Nephron progenitor cell (in vitro differentiated cells): Measurements from ENCODE around the gene DPYSL3.

Experiments
- DNase-seq: peaks from one replicate; pipeline ENCODE4 v3.0.0; 2021
- H3K27ac Mint-ChIP-seq: 2 replicates; pipeline ENCODE4 v1.8.0; 2021; ENCODE audit warnings: mild to moderate bottlenecking, moderate library complexity, mixed read lengths
- H3K27me3 Mint-ChIP-seq: 2 replicates; pipeline ENCODE4 v1.8.0; 2021; ENCODE audit warnings: mild to moderate bottlenecking, low read depth, mixed read lengths; ENCODE audit not compliant: poor library complexity
- H3K36me3 Mint-ChIP-seq: 2 replicates; pipeline ENCODE4 v1.8.0; 2021; ENCODE audit warnings: low read depth, mixed read lengths
- H3K4me1 Mint-ChIP-seq: 2 replicates; pipeline ENCODE4 v1.8.0; 2021; ENCODE audit warnings: mixed read lengths
- H3K4me3 Mint-ChIP-seq: 2 replicates; pipeline ENCODE4 v1.8.0; 2021; ENCODE audit warnings: mild to moderate bottlenecking, moderate library complexity, mixed read lengths
- H3K9me3 Mint-ChIP-seq: 2 replicates; pipeline ENCODE4 v1.8.0; 2021; ENCODE audit warnings: mild to moderate bottlenecking, moderate library complexity, mixed read lengths
- TF ChIP-seq, protein P1 (sequence below): fragments of 200-600 bp; sonication (generic); IDR thresholded peaks from 2 replicates; pipeline ENCODE4 v1.5.0; 2021; ENCODE audit warnings: antibody characterized with exemption

The DPYSL3 gene

GRCh38 chr5:147344861-147345260 is 165.0 kb downstream of the DPYSL3 start:
- DNase-seq = no peak
- no peaks in the 10 kb centered on the region for H3K9me3 Mint-ChIP-seq
- peaks cover 8% of the 10 kb centered on the region for H3K27me3 Mint-ChIP-seq

DNA sequence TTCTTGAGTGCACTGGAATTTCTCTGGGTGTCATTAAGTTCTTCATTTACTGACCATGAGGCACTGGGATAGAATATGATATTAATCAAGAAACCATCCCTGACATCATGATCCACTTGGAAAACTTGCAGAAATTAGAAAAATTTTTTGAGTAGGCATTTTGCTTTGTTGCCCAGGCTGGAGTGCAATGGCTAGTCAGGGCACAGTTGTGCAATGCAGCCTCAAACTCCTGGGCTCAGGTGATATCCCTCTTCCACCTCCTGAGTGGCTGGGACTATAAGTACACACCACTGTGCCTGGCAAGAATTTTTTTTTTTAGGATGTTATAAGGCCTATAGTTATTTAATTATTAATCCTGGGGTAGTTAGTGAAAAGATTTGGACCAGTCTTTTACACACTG is 168.5 kb downstream of the DPYSL3 start:
- Mint-ChIP-seq H3K27ac (peak overlapping the region; percentile 85), H3K4me3 (no peak overlapping the region), H3K4me1 (peaks cover 50% of the 10 kb centered on the region), H3K27me3 (peaks cover 8% of the 10 kb centered on the region), H3K36me3 (peaks cover 15% of the 10 kb centered on the region), H3K9me3 (peaks cover 20% of the 10 kb centered on the region)
- TF ChIP-seq, protein P1, sequence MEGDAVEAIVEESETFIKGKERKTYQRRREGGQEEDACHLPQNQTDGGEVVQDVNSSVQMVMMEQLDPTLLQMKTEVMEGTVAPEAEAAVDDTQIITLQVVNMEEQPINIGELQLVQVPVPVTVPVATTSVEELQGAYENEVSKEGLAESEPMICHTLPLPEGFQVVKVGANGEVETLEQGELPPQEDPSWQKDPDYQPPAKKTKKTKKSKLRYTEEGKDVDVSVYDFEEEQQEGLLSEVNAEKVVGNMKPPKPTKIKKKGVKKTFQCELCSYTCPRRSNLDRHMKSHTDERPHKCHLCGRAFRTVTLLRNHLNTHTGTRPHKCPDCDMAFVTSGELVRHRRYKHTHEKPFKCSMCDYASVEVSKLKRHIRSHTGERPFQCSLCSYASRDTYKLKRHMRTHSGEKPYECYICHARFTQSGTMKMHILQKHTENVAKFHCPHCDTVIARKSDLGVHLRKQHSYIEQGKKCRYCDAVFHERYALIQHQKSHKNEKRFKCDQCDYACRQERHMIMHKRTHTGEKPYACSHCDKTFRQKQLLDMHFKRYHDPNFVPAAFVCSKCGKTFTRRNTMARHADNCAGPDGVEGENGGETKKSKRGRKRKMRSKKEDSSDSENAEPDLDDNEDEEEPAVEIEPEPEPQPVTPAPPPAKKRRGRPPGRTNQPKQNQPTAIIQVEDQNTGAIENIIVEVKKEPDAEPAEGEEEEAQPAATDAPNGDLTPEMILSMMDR = no peak
- no peak for DNase-seq

More at GRCh38 chr5:147344861-147345260, 165.0 kb downstream of the DPYSL3 start:
- TF ChIP-seq, protein P1 = no peak
- Mint-ChIP-seq H3K36me3 (no peaks in the 10 kb centered on the region), H3K4me3 (no peak overlapping the region), H3K4me1 (peaks cover 25% of the 10 kb centered on the region), H3K27ac (no peak overlapping the region)

DNA sequence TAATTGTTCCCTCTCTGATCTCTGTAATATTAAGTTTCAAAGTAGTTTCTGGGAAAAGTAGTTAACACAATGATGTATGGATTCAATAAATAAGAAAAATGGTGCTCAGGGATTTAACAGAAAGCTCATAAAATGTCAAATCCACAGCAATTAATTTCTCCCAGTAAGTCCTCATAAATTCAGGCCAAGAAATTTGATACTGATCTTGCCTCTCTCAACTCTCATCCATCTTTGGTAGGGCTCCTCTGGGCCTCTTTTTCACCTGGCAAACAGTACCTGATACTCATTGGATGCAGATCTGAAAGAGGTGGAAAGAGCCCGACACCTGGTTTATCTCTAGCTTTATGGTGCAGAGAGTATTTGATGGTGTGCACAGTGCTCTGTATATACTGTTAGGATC is 168.9 kb downstream of the DPYSL3 start:
- Mint-ChIP-seq H3K27ac (peak overlapping the region; percentile 85), H3K4me3 (no peak overlapping the region), H3K27me3 (peaks cover 8% of the 10 kb centered on the region), H3K36me3 (peaks cover 15% of the 10 kb centered on the region), H3K9me3 (peaks cover 20% of the 10 kb centered on the region), H3K4me1 (peaks cover 54% of the 10 kb centered on the region)
- no peak for DNase-seq
- TF ChIP-seq, protein P1 = no peak
